Tibial nerve (tissue), 4 donors: ENCODE data around the gene YEATS4. TPM values are rescaled to one million over a fixed set of nuclear protein-coding genes. Genes with fewer than 3 reads are reported as not detected.
A peak's percentile ranks its signal among the peaks of the same experiment; 100 is the strongest.
"Not testable (repeated sequence)": the region's sequence is repeated elsewhere in the genome, so short reads cannot be mapped to it uniquely, and the experiment has no call there.

Source experiments
- DNase-seq, 2 donors: peaks; one replicate each; pipeline ENCODE4 v3.0.0-alpha.2; 2019; ENCODE audit warnings: low spot score in 2 of 2
- H3K27ac ChIP-seq, 4 donors: fragments of 200-600 bp; sonication (generic) in 3 of 4; one replicate each; pipeline ENCODE4 v1.5.1; 2017 to 2019; ENCODE audit warnings: mild to moderate bottlenecking in 1 of 4
- H3K27me3 ChIP-seq, 2 donors: fragments of 200-600 bp; sonication (generic) in 1 of 2; one replicate each; pipeline versions ENCODE4 v1.5.1 to v1.6.0; 2017 to 2019
- H3K36me3 ChIP-seq, 3 donors: fragments of 200-600 bp; sonication (generic); one replicate each; pipeline ENCODE4 v1.5.1; 2018 to 2019
- H3K4me1 ChIP-seq, 4 donors: fragments of 200-600 bp; sonication (generic) in 3 of 4; one replicate each; pipeline ENCODE4 v1.5.1; 2017 to 2019
- H3K4me3 ChIP-seq, 4 donors: fragments of 200-600 bp; sonication (generic) in 3 of 4; one replicate each; pipeline ENCODE4 v1.5.1; 2017 to 2019; ENCODE audit warnings: mild to moderate bottlenecking in 1 of 4, moderate library complexity in 1 of 4
- H3K9me3 ChIP-seq, 4 donors: fragments of 200-600 bp; sonication (generic) in 3 of 4; one replicate each; pipeline ENCODE4 v1.5.1; 2017 to 2019
- CTCF ChIP-seq, 5 experiments: fragments of 200-600 bp in 3 of 5; fragments of 450-650 bp in 2 of 5; sonication (generic) in 3 of 5; IDR thresholded peaks; one replicate each; pipeline ENCODE4 v1.5.1; 2016 to 2019; ENCODE audit warnings: antibody characterized with exemption in 5 of 5, mild to moderate bottlenecking in 3 of 5, moderate library complexity in 2 of 5
- EP300 ChIP-seq, 2 donors: sonication (generic); formaldehyde crosslinking; IDR thresholded peaks; one replicate each; pipeline ENCODE4 v1.6.1; 2017; ENCODE audit warnings: antibody characterized with exemption in 2 of 2, mild to moderate bottlenecking in 1 of 2
- POLR2A ChIP-seq, 2 donors: fragments of 450-650 bp; IDR thresholded peaks; one replicate each; pipeline ENCODE4 v1.6.1; 2017; ENCODE audit warnings: antibody characterized with exemption in 2 of 2, mild to moderate bottlenecking in 2 of 2, moderate library complexity in 2 of 2
- WGBS, 2 donors: methylation state at CpG; one replicate each; pipeline ENCODE4 v1.1.5; 2018; 5-methylcytosine and 5-hydroxymethylcytosine counted together
- total RNA-seq, 4 donors: library from RNA; depleted of rRNA; stranded (reverse); fragments of >200 nt; gene quantifications; one replicate each; pipeline ENCODE4 v1.1.0, GENCODE V29; 2016

The YEATS4 gene
- 10 to 100 TPM; 18.6 to 66.1 (median 55.0) TPM for total RNA-seq

DNA sequence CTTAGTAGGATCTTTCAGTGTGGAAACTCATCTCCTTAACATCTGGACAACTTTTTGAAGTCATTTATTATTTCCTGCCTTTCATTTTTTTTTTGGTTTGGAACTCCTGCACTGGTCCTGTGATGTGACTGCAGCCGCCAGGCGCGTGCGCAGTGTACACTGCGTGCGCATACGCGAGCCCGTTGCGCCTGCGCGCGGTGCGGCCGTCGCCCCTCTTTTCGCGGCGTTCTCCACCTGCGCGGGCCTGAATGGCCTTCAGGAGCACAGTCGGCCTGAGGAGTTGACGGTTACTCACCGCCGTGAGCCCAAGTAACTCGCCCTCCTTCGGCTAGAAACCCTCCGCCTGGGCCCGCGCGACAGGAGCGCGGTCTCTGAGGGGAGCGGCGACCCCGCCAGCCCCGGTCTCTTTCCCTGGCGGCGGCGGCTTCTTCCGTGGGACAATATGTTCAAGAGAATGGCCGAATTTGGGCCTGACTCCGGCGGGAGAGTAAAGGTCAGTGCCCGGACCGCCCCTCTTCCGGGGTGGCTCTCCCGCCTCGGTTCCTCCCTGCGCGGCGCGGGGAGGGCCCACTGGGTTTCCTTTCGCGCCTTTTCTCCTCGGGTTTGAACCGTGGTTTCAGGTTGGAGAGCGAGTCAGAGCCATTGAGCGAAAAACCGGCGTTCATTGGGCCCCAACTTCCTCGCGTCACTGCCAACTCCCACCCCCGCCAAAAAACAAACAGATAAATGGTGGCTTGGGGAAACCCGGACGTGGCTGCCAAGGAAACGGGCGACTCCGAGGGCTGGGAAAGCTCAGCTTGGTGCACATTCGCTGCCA, at the start of gene YEATS4:
Gene YEATS4, plus strand, starts transcription at position 213 of the 817 bp plus-strand sequence. Its CDS starts 230 bp downstream, at position 443.
- Histone ChIP-seq H3K4me3 (peak within 1 kb of the TSS; percentile 73 to 92 (median 84)), H3K27ac (peak within 1 kb of the TSS; percentile 97 to 99 (median 98)), H3K36me3 (peaks cover 0 to 11% (median 0%) of the 10 kb centered on the region in 3 donors), H3K27me3 (no peaks in the 10 kb centered on the region), H3K4me1 (peaks cover 0 to 22% (median 7%) of the 10 kb centered on the region in 4 donors), H3K9me3 (no peaks in the 10 kb centered on the region)
- TF ChIP-seq EP300 (IDR thresholded peaks at IDR 0.05), result peak; percentile 36 to 95
- TF ChIP-seq CTCF (IDR thresholded peaks at IDR 0.05), result peak in 2 of 5 experiments; percentile 35 to 48
- peak; percentile 57 to 79 for TF ChIP-seq POLR2A (IDR thresholded peaks at IDR 0.05)
- WGBS, 2 donors, result 0% methylated on average over 53 to 70 of the region's 70 CpGs
- DNase-seq, result peak; percentile 62 to 67

DNA sequence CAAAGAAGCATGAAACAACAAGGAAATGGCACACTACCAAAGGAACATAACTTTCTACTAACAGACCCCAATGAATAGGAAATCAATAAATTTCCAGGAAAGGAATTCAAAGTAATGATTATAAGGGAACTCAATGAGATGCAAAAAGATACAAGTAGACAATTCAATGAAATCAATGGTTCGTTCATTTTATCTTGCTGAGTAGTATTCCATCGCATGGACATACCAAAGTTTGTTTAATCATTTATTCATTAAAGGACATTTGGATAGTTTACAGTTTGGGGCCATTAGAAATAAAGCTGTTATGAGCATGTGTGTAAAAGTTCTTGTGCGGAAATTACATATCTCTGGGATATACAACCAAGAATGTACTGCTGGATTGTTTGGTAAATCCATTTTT, 46.3 kb upstream of the YEATS4 start:
- no peak for DNase-seq
- WGBS, 2 donors, result 97% methylated on average over 3 of the region's 3 CpGs
- Histone ChIP-seq H3K4me1 (no peaks in the 10 kb centered on the region), H3K9me3 (peaks cover 0 to 16% (median 0%) of the 10 kb centered on the region in 4 donors), H3K4me3 (no peak overlapping the region), H3K36me3 (no peaks in the 10 kb centered on the region), H3K27ac (no peak overlapping the region), H3K27me3 (no peaks in the 10 kb centered on the region)
- TF ChIP-seq POLR2A (IDR thresholded peaks at IDR 0.05) (no peak), EP300 (IDR thresholded peaks at IDR 0.05) (no peak), CTCF (IDR thresholded peaks at IDR 0.05) (no peak)

DNA sequence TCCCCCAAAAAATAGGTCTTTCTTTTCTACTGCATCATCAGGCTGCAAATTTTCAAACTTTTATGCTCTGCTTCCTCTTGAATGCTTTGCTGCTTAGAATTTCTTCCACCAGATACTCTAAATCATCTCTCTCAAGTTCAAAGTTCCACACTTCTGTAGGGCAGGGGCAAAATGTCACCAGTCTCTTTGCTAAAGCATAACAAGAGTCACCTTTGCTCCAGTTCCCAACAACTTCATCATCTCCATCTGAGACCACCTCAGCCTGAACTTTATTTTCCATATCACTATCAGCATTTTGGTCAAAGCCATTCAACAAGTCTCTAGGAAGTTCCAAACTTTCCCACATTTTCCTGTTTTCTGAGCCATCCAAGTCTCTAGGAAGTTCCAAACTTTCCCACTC, 42.8 kb upstream of the YEATS4 start:
- not testable (repeated sequence) for H3K27ac ChIP-seq, H3K36me3 ChIP-seq, H3K27me3 ChIP-seq, H3K4me3 ChIP-seq, DNase-seq, H3K4me1 ChIP-seq
- H3K9me3 ChIP-seq, result peaks cover 0 to 23% (median 2%) of the 10 kb centered on the region in 4 donors

- WGBS, 2 donors, result 89 to 93% methylated on average over 2 of the region's 2 CpGs
- not testable (repeated sequence) for H3K4me3 ChIP-seq, DNase-seq, H3K27me3 ChIP-seq, H3K27ac ChIP-seq, H3K4me1 ChIP-seq, H3K36me3 ChIP-seq
- H3K9me3 ChIP-seq, result peaks cover 0 to 23% (median 2%) of the 10 kb centered on the region in 4 donors
These were observed 42.3 kb upstream of the YEATS4 start for GRCh38 chr12:69317233-69317632.

DNA sequence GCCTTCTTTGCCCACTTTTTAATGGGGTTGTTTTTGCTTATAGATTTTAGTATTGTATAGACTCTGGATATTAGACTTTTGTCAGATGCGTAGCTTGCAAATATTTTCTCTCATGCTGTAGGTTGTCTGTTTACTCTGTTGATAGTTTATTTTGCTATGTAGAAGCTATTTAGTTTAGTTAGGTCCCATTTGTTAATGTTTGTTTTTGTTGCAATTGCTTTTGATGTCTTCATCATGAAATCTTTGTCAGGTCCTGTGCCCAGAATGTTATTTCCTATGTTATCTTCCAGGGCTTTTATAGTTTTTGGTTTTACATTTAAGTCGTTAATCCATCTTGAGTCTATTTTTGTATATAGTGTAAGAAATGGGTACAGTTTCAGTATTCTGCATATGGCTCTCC, 41.3 kb upstream of the YEATS4 start:
- no peak for DNase-seq
- TF ChIP-seq POLR2A (IDR thresholded peaks at IDR 0.05), result no peak
- TF ChIP-seq EP300 (IDR thresholded peaks at IDR 0.05), result no peak
- no peak for TF ChIP-seq CTCF (IDR thresholded peaks at IDR 0.05)
- Histone ChIP-seq H3K27ac (no peak overlapping the region), H3K9me3 (peaks cover 0 to 17% (median 2%) of the 10 kb centered on the region in 4 donors), H3K4me1 (no peaks in the 10 kb centered on the region), H3K27me3 (no peaks in the 10 kb centered on the region), H3K36me3 (no peaks in the 10 kb centered on the region), H3K4me3 (no peak overlapping the region)
- WGBS, 2 donors, result 94 to 95% methylated on average over 2 of the region's 2 CpGs

DNA sequence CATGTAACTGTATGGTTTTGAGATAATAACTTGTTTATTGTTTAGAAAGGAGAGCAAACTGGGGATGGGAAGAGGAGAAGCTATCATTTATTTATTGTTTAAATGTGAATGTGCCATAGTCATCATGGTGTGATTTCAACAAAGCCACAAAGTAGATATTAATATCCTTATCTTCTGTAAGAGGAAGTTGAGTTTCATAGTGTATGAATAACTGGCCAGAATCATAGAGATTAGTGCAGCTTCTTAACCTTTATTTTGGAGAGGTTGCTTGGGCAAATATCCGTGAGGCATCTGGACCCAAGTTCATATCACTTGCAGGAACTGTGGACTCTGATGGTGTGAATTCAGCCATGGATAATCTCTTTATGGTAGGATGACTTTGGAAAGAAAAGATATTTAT, 38.2 kb upstream of the YEATS4 start:
- Histone ChIP-seq H3K27me3 (no peaks in the 10 kb centered on the region), H3K4me1 (no peaks in the 10 kb centered on the region), H3K9me3 (peaks cover 0 to 17% (median 2%) of the 10 kb centered on the region in 4 donors), H3K4me3 (no peak overlapping the region), H3K36me3 (no peaks in the 10 kb centered on the region), H3K27ac (no peak overlapping the region)
- DNase-seq, result no peak
- 82 to 96% methylated on average over 1 of the region's 1 CpG for WGBS, 2 donors
- TF ChIP-seq EP300 (IDR thresholded peaks at IDR 0.05), result no peak
- TF ChIP-seq POLR2A (IDR thresholded peaks at IDR 0.05), result no peak
- TF ChIP-seq CTCF (IDR thresholded peaks at IDR 0.05), result no peak
